Measurements from ENCODE around the gene ZNF638.
A peak's percentile ranks its signal among the peaks of the same experiment; 100 is the strongest.

The ZNF638 gene

GRCh38 chr2:71460056-71460455 lies 128.5 kb downstream of the ZNF638 start:
- no peak for DNase-seq
- H3K27ac Mint-ChIP-seq: no peak overlapping the region
- peaks cover 23% of the 10 kb centered on the region for H3K27me3 Mint-ChIP-seq
- no peak overlapping the region for H3K4me3 Mint-ChIP-seq
- CTCF ChIA-PET: interaction anchor here (1.3 to 3.3 kb wide), 5 partner anchors 9 to 52 kb away, joined by 5 to 31 read pairs (median 7); no protein-coding TSS in a partner anchor
- no peaks in the 10 kb centered on the region for H3K9me3 Mint-ChIP-seq
- H3K36me3 Mint-ChIP-seq: no peaks in the 10 kb centered on the region
- H3K4me1 Mint-ChIP-seq: peaks cover 2% of the 10 kb centered on the region

GRCh38 chr2:71460595-71461303 lies 129.2 kb downstream of the ZNF638 start:
- no peaks in the 10 kb centered on the region for H3K9me3 Mint-ChIP-seq
- CTCF ChIA-PET: interaction anchor here (0.6 to 3.3 kb wide), 15 partner anchors 9 to 303 kb away, joined by 3 to 31 read pairs (median 5); no protein-coding TSS in a partner anchor
- no peak for DNase-seq
- no peak overlapping the region for H3K4me3 Mint-ChIP-seq
- no peaks in the 10 kb centered on the region for H3K36me3 Mint-ChIP-seq
- no peak overlapping the region for H3K27ac Mint-ChIP-seq
- peaks cover 16% of the 10 kb centered on the region for H3K27me3 Mint-ChIP-seq
- peaks cover under 1% of the 10 kb centered on the region for H3K4me1 Mint-ChIP-seq

GRCh38 chr2:71461304-71461671 lies 129.7 kb downstream of the ZNF638 start:
- Mint-ChIP-seq H3K4me3 (no peak overlapping the region), H3K27ac (no peak overlapping the region), H3K36me3 (no peaks in the 10 kb centered on the region), H3K9me3 (no peaks in the 10 kb centered on the region), H3K27me3 (peaks cover 10% of the 10 kb centered on the region), H3K4me1 (no peaks in the 10 kb centered on the region)
- CTCF ChIA-PET: interaction anchor here (0.5 to 3.3 kb wide), 16 partner anchors 8 to 164 kb away, joined by 3 to 31 read pairs (median 4); no protein-coding TSS in a partner anchor
- DNase-seq: no peak

- no peak for DNase-seq
- H3K27ac Mint-ChIP-seq: no peak overlapping the region
- peaks cover 5% of the 10 kb centered on the region for H3K4me1 Mint-ChIP-seq
- peaks cover 8% of the 10 kb centered on the region for H3K27me3 Mint-ChIP-seq
- no peak overlapping the region for H3K4me3 Mint-ChIP-seq
- CTCF ChIA-PET: interaction anchor here (0.7 to 3.3 kb wide), 6 partner anchors 16 to 68 kb away, joined by 3 to 31 read pairs (median 4); no protein-coding TSS in a partner anchor
- no peaks in the 10 kb centered on the region for H3K9me3 Mint-ChIP-seq
- H3K36me3 Mint-ChIP-seq: no peaks in the 10 kb centered on the region
These were observed 130.5 kb downstream of the ZNF638 start for GRCh38 chr2:71462056-71462605.

GRCh38 chr2:71462641-71463341 lies 131.2 kb downstream of the ZNF638 start:
- Mint-ChIP-seq H3K9me3 (no peaks in the 10 kb centered on the region), H3K36me3 (no peaks in the 10 kb centered on the region), H3K27ac (no peak overlapping the region), H3K4me1 (peaks cover 6% of the 10 kb centered on the region), H3K27me3 (peaks cover 8% of the 10 kb centered on the region), H3K4me3 (no peak overlapping the region)
- no peak for DNase-seq
- CTCF ChIA-PET: interaction anchor here (3.3 kb wide), 1 partner anchor 47 kb away, joined by 31 read pairs; no protein-coding TSS in a partner anchor

GRCh38 chr2:71463342-71463654 lies 131.7 kb downstream of the ZNF638 start:
- CTCF ChIA-PET: interaction anchor here (1.0 kb wide), 1 partner anchor 45 kb away, joined by 3 read pairs; no protein-coding TSS in a partner anchor
- H3K27ac Mint-ChIP-seq: no peak overlapping the region
- no peaks in the 10 kb centered on the region for H3K9me3 Mint-ChIP-seq
- DNase-seq: no peak
- H3K4me3 Mint-ChIP-seq: no peak overlapping the region
- H3K4me1 Mint-ChIP-seq: peaks cover 6% of the 10 kb centered on the region
- H3K36me3 Mint-ChIP-seq: no peaks in the 10 kb centered on the region
- H3K27me3 Mint-ChIP-seq: peaks cover 8% of the 10 kb centered on the region

- H3K4me3 Mint-ChIP-seq: no peak overlapping the region
- no peak overlapping the region for H3K27ac Mint-ChIP-seq
- no peaks in the 10 kb centered on the region for H3K9me3 Mint-ChIP-seq
- peaks cover 6% of the 10 kb centered on the region for H3K4me1 Mint-ChIP-seq
- peaks cover 8% of the 10 kb centered on the region for H3K27me3 Mint-ChIP-seq
- H3K36me3 Mint-ChIP-seq: no peaks in the 10 kb centered on the region
- CTCF ChIA-PET: interaction anchor here (1.0 kb wide), 1 partner anchor 44 kb away, joined by 3 read pairs; no protein-coding TSS in a partner anchor
- no peak for DNase-seq
These were observed 132.8 kb downstream of the ZNF638 start for GRCh38 chr2:71464389-71464788.

- CTCF ChIA-PET: no interaction called here
- no peaks in the 10 kb centered on the region for H3K9me3 Mint-ChIP-seq
- no peak overlapping the region for H3K4me3 Mint-ChIP-seq
- DNase-seq: no peak
- H3K27me3 Mint-ChIP-seq: peaks cover 13% of the 10 kb centered on the region
- peaks cover 6% of the 10 kb centered on the region for H3K4me1 Mint-ChIP-seq
- no peaks in the 10 kb centered on the region for H3K36me3 Mint-ChIP-seq
- no peak overlapping the region for H3K27ac Mint-ChIP-seq
These were observed 133.8 kb downstream of the ZNF638 start for GRCh38 chr2:71465356-71465755.

- no peak for DNase-seq
- peaks cover 17% of the 10 kb centered on the region for H3K27me3 Mint-ChIP-seq
- no peaks in the 10 kb centered on the region for H3K9me3 Mint-ChIP-seq
- peaks cover 6% of the 10 kb centered on the region for H3K4me1 Mint-ChIP-seq
- no peaks in the 10 kb centered on the region for H3K36me3 Mint-ChIP-seq
- CTCF ChIA-PET: interaction anchor here (1.1 to 2.3 kb wide), 4 partner anchors 44 to 1610 kb away, joined by 3 to 5 read pairs (median 4); no protein-coding TSS in a partner anchor
- H3K4me3 Mint-ChIP-seq: no peak overlapping the region
- no peak overlapping the region for H3K27ac Mint-ChIP-seq
These were observed 134.3 kb downstream of the ZNF638 start for GRCh38 chr2:71465961-71466300.

GRCh38 chr2:71466301-71467179 lies 135.0 kb downstream of the ZNF638 start:
- DNase-seq: peak; percentile 28
- no peaks in the 10 kb centered on the region for H3K36me3 Mint-ChIP-seq

GRCh38 chr2:71467180-71467815 lies 135.7 kb downstream of the ZNF638 start:
- H3K27ac Mint-ChIP-seq: no peak overlapping the region
- no peak for DNase-seq
- CTCF ChIA-PET: interaction anchor here (1.1 to 2.3 kb wide), 5 partner anchors 10 to 1608 kb away, joined by 3 to 5 read pairs (median 4); no protein-coding TSS in a partner anchor
- H3K4me3 Mint-ChIP-seq: peak overlapping the region; percentile 73
- H3K4me1 Mint-ChIP-seq: peaks cover 6% of the 10 kb centered on the region
- H3K27me3 Mint-ChIP-seq: peaks cover 17% of the 10 kb centered on the region
- H3K36me3 Mint-ChIP-seq: no peaks in the 10 kb centered on the region
- no peaks in the 10 kb centered on the region for H3K9me3 Mint-ChIP-seq

More at GRCh38 chr2:71466301-71467179, 135.0 kb downstream of the ZNF638 start:
- H3K4me1 Mint-ChIP-seq: peaks cover 6% of the 10 kb centered on the region
- CTCF ChIA-PET: interaction anchor here (1.1 to 2.3 kb wide), 4 partner anchors 44 to 1609 kb away, joined by 3 to 5 read pairs (median 4); no protein-coding TSS in a partner anchor
- H3K27me3 Mint-ChIP-seq: peaks cover 16% of the 10 kb centered on the region
- H3K9me3 Mint-ChIP-seq: no peaks in the 10 kb centered on the region
- peak overlapping the region; percentile 73 for H3K4me3 Mint-ChIP-seq
- no peak overlapping the region for H3K27ac Mint-ChIP-seq

GRCh38 chr2:71468279-71469015 lies 136.9 kb downstream of the ZNF638 start:
- no peaks in the 10 kb centered on the region for H3K36me3 Mint-ChIP-seq
- no peaks in the 10 kb centered on the region for H3K9me3 Mint-ChIP-seq
- H3K27me3 Mint-ChIP-seq: peaks cover 23% of the 10 kb centered on the region
- CTCF ChIA-PET: interaction anchor here (1.1 to 2.3 kb wide), 3 partner anchors 7 to 42 kb away, joined by 3 to 6 read pairs (median 5); no protein-coding TSS in a partner anchor
- H3K4me1 Mint-ChIP-seq: peaks cover 6% of the 10 kb centered on the region
- DNase-seq: no peak
- H3K4me3 Mint-ChIP-seq: no peak overlapping the region
- no peak overlapping the region for H3K27ac Mint-ChIP-seq
